Smooth muscle cell (in vitro differentiated cells): ENCODE results near the gene GPR39. TPM values are rescaled to one million over a fixed set of nuclear protein-coding genes. Genes with fewer than 3 reads are reported as not detected.

Experiments
- DNase-seq: peaks from one replicate; lab custom pipeline; 2025; ENCODE audit not compliant: unreplicated experiment; lab: John Stamatoyannopoulos, UW
- H2AFZ ChIP-seq: fragments of 200-600 bp; sonication (generic); 2 replicates; pipeline ENCODE4 v1.6.0; 2016; ENCODE audit warnings: antibody characterized with exemption, low read depth, mild to moderate bottlenecking
- H3F3A ChIP-seq: fragments of 200-600 bp; sonication (generic); 2 replicates; pipeline ENCODE4 v1.6.0; 2017; ENCODE audit warnings: antibody characterized with exemption, low read depth
- H3K27ac ChIP-seq: fragments of 200-600 bp; sonication (generic); 2 replicates; pipeline ENCODE4 v1.5.1; 2016; ENCODE audit warnings: low read depth, mild to moderate bottlenecking
- H3K27me3 ChIP-seq: fragments of 200-600 bp; sonication (generic); 2 replicates; pipeline ENCODE4 v1.6.1; 2016; ENCODE audit warnings: low read depth, mild to moderate bottlenecking
- H3K36me3 ChIP-seq: fragments of 200-600 bp; sonication (generic); 2 replicates; pipeline ENCODE4 v1.5.1; 2016; ENCODE audit warnings: low read depth
- H3K4me1 ChIP-seq: fragments of 200-600 bp; sonication (generic); 2 replicates; pipeline ENCODE4 v1.5.1; 2016; ENCODE audit warnings: low read depth
- H3K4me2 ChIP-seq: fragments of 200-600 bp; sonication (generic); 2 replicates; pipeline ENCODE4 v1.6.0; 2016; ENCODE audit warnings: mild to moderate bottlenecking
- H3K4me3 ChIP-seq: fragments of 200-600 bp; sonication (generic); 2 replicates; pipeline ENCODE4 v1.5.1; 2016; ENCODE audit warnings: mild to moderate bottlenecking
- H3K79me2 ChIP-seq: fragments of 200-600 bp; sonication (generic); 2 replicates; pipeline ENCODE4 v1.6.0; 2016; ENCODE audit warnings: low read depth, mild to moderate bottlenecking
- H3K9ac ChIP-seq: fragments of 200-600 bp; sonication (generic); 2 replicates; pipeline ENCODE4 v1.6.0; 2016; ENCODE audit warnings: low read depth
- H3K9me3 ChIP-seq: fragments of 200-600 bp; sonication (generic); replicated peaks from 2 replicates; pipeline ENCODE4 v1.5.1; 2016; ENCODE audit warnings: low read depth
- H4K20me1 ChIP-seq: fragments of 200-600 bp; sonication (generic); 2 replicates; pipeline ENCODE4 v1.6.0; 2016; ENCODE audit warnings: low read depth
- WGBS: methylation state at CpG from one replicate; pipeline ENCODE4 v1.1.7; 2016; ENCODE audit warnings: low lambda C conversion rate; 5-methylcytosine and 5-hydroxymethylcytosine counted together
- polyA plus RNA-seq: library from polyadenylated mRNA; unstranded; fragments of >200 nt; fragmentation: Nextera tagmentation; extraction: Ambion mirVana; gene quantifications from 2 replicates; pipeline ENCODE4 v1.2.1, GENCODE V29; 2016
- total RNA-seq: library from RNA; depleted of rRNA; stranded (reverse); fragments of >200 nt; gene quantifications from 2 replicates; pipeline ENCODE4 v1.2.3, GENCODE V29; 2014
- TF ChIP-seq, protein P1 (sequence below): fragments of 200-600 bp; sonication (generic); IDR thresholded peaks from 2 replicates; pipeline ENCODE4 v1.5.1; 2017; ENCODE audit warnings: borderline replicate concordance, mild to moderate bottlenecking, antibody characterized with exemption; ENCODE audit not compliant: insufficient read depth, poor library complexity, severe bottlenecking

The GPR39 gene
- total and polyA plus RNA-seq, 2 experiments from 2014 or later = 0.87 to 1.4 TPM

- Histone ChIP-seq H3K79me2 (no peaks in the 10 kb centered on the region), H3K36me3 (no peaks in the 10 kb centered on the region), H3K27me3 (peaks cover 8% of the 10 kb centered on the region), H3F3A (no peaks in the 10 kb centered on the region), H3K4me3 (no peak overlapping the region), H3K4me2 (no peak overlapping the region), H3K9me3 (no peaks in the 10 kb centered on the region), H3K27ac (no peak overlapping the region), H2AFZ (no peak overlapping the region), H4K20me1 (no peaks in the 10 kb centered on the region), H3K9ac (no peak overlapping the region), H3K4me1 (no peaks in the 10 kb centered on the region)
- 87% methylated on average over 5 of the region's 5 CpGs for WGBS
- TF ChIP-seq, protein P1, sequence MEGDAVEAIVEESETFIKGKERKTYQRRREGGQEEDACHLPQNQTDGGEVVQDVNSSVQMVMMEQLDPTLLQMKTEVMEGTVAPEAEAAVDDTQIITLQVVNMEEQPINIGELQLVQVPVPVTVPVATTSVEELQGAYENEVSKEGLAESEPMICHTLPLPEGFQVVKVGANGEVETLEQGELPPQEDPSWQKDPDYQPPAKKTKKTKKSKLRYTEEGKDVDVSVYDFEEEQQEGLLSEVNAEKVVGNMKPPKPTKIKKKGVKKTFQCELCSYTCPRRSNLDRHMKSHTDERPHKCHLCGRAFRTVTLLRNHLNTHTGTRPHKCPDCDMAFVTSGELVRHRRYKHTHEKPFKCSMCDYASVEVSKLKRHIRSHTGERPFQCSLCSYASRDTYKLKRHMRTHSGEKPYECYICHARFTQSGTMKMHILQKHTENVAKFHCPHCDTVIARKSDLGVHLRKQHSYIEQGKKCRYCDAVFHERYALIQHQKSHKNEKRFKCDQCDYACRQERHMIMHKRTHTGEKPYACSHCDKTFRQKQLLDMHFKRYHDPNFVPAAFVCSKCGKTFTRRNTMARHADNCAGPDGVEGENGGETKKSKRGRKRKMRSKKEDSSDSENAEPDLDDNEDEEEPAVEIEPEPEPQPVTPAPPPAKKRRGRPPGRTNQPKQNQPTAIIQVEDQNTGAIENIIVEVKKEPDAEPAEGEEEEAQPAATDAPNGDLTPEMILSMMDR = no peak
- no peak for DNase-seq
Observed at GRCh38 chr2:132373391-132374135, 43.0 kb upstream of the GPR39 start.

- Histone ChIP-seq H3K79me2 (no peaks in the 10 kb centered on the region), H3F3A (no peaks in the 10 kb centered on the region), H4K20me1 (no peaks in the 10 kb centered on the region), H2AFZ (no peak overlapping the region), H3K27ac (no peak overlapping the region), H3K4me3 (no peak overlapping the region), H3K27me3 (peaks cover 8% of the 10 kb centered on the region), H3K4me1 (no peaks in the 10 kb centered on the region), H3K9ac (no peak overlapping the region), H3K36me3 (no peaks in the 10 kb centered on the region), H3K9me3 (no peaks in the 10 kb centered on the region), H3K4me2 (no peak overlapping the region)
- DNase-seq = no peak
- TF ChIP-seq, protein P1 = no peak
Observed at GRCh38 chr2:132374151-132374550, 42.5 kb upstream of the GPR39 start.

DNA sequence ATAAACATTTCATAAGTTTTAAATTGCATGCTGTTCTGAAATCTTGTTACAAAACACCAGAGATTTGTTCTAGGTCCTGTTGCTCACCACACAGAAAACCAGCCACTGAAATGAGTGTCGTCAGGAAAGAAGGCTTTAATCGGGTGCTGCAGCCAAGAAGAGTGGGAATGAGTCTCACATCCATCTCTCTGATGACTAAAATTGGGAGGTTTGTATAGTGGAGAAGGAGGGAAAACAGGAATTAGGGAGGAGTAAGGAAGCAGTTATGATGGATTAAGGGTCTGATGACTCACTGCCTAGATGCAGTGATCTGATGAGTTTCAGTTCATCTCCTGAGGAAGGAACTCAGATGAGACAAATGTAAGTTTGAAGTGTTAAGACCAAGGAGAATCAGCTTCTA, 42.1 kb upstream of the GPR39 start:
- Histone ChIP-seq H3K4me2 (no peak overlapping the region), H3K27ac (no peak overlapping the region)
- no peak for DNase-seq

More for the DNA sequence above, 42.1 kb upstream of the GPR39 start:
- no peaks in the 10 kb centered on the region for H3K36me3 ChIP-seq
- H3K27me3 ChIP-seq = peaks cover 6% of the 10 kb centered on the region
- H3K79me2 ChIP-seq = no peaks in the 10 kb centered on the region
- TF ChIP-seq, protein P1 = no peak
- H4K20me1 ChIP-seq = no peaks in the 10 kb centered on the region
- 51% methylated on average over 2 of the region's 2 CpGs for WGBS
- H3F3A ChIP-seq = no peaks in the 10 kb centered on the region
- H3K4me1 ChIP-seq = no peaks in the 10 kb centered on the region
- H3K9me3 ChIP-seq = no peaks in the 10 kb centered on the region
- H3K9ac ChIP-seq = no peak overlapping the region
- H3K4me3 ChIP-seq = no peak overlapping the region
- no peak overlapping the region for H2AFZ ChIP-seq
